Heart right ventricle (tissue), 16 donors: ENCODE data around the gene NAPB. TPM values are rescaled to one million over a fixed set of nuclear protein-coding genes. Genes with fewer than 3 reads are reported as not detected.

Experiments
- ATAC-seq, 8 donors: fragments of 200-7000 bp; cut with Tn5 transposase; one replicate each; pipeline ENCODE4 v1.9.1; 2020; ENCODE audit warnings: mild to moderate bottlenecking in 8 of 8, moderate library complexity in 8 of 8, moderate number of reproducible peaks in 1 of 8
- DNase-seq, 2 donors: peaks; one replicate each; pipeline ENCODE4 v3.0.0-alpha.2; 2020
- H3K27ac ChIP-seq, 10 donors: fragments of 200-600 bp; sonication (generic) in 2 of 10; one replicate each; pipeline versions ENCODE4 v1.5.0 to v1.8.0; 2020 to 2022; ENCODE audit warnings: mild to moderate bottlenecking in 3 of 10
- H3K27me3 ChIP-seq, 7 donors: fragments of 200-600 bp; one replicate each; pipeline ENCODE4 v1.8.0; 2021 to 2022; ENCODE audit warnings: mild to moderate bottlenecking in 2 of 7
- H3K36me3 ChIP-seq, 9 donors: fragments of 200-600 bp; sonication (generic) in 1 of 9; one replicate each; pipeline versions ENCODE4 v1.5.0 to v1.8.0; 2020 to 2022; ENCODE audit warnings: mild to moderate bottlenecking in 2 of 9
- H3K4me1 ChIP-seq, 9 donors: fragments of 200-600 bp; sonication (generic) in 1 of 9; one replicate each; pipeline versions ENCODE4 v1.5.0 to v1.8.0; 2020 to 2022; ENCODE audit warnings: mild to moderate bottlenecking in 4 of 9
- H3K4me3 ChIP-seq, 10 donors: fragments of 200-600 bp; sonication (generic) in 2 of 10; one replicate each; pipeline versions ENCODE4 v1.5.0 to v1.8.0; 2020 to 2022; ENCODE audit warnings: mild to moderate bottlenecking in 7 of 10, moderate library complexity in 2 of 10
- H3K9me3 ChIP-seq, 11 donors: fragments of 200-600 bp in 10 of 11; sonication (generic) in 2 of 11; one replicate each; pipeline versions ENCODE4 v1.5.0 to v1.8.0; 2013 to 2022; ENCODE audit warnings: mild to moderate bottlenecking in 2 of 11, control low read depth in 1 of 11, moderate library complexity in 1 of 11
- CTCF ChIP-seq, 9 donors: fragments of 200-600 bp; sonication (generic) in 2 of 9; IDR thresholded peaks; one replicate each; pipeline versions ENCODE4 v1.5.0 to v1.8.0; 2021 to 2022; ENCODE audit warnings: antibody characterized with exemption in 9 of 9, mild to moderate bottlenecking in 5 of 9, moderate library complexity in 1 of 9
- WGBS, 2 donors: extraction: QIAGEN DNeasy Blood & Tissue Kit; methylation state at CpG; one replicate each; pipeline ENCODE4 v1.1.7; 2013; ENCODE audit warnings: inconsistent platforms in 1 of 2; 5-methylcytosine and 5-hydroxymethylcytosine counted together
- intact Hi-C, 10 donors: fragments of 100-400 bp; cut with DNase I; formaldehyde crosslinking; loops; one replicate each; pipeline versions ENCODE4 v1.11.1 to v1.14.2; 2022
- polyA plus RNA-seq, 2 donors: library from polyadenylated mRNA; stranded (reverse); fragments of 200-250 nt; gene quantifications; one replicate each; pipeline ENCODE4 v1.2.3, GENCODE V29; 2013
- total RNA-seq, 10 donors: library from RNA; stranded (reverse); fragmentation: NEBNext Ultra II Directional in 3 of 10; extraction: Animal tissue kit (Norgen Biotek cat#: 25700) in 3 of 10; gene quantifications; one replicate each; pipeline versions ENCODE4 v1.2.1 to v1.2.4, GENCODE V29; 2021 to 2023
- donor health status: Arrhythmogenic right ventricular cardiomyopathy.
- donor health status: ischemic (EF 13 %, LVEDD 7.1; RV severe dilation, severe dysfunction).
- donor health status: healthy with polysubstance abuse.
- donor health status: DM: no; HTN: yes; CAD: no.
- donor health status: DM: no; HTN: no; CAD: no.
- donor health status: ischemic (EF 25% LVEDD 6.9; RV normal size, moderate dysfunction).
- donor health status: ischemic (EF 25% LVEDD 5.7; RV mildly dilated, moderate dysfunction).
- donor health status: healthy.
- donor health status: DM: yes; HTN: yes; CAD: no.
- donor health status: Ischemic cardiomyopathy.
- donor health status: ischemic (EF 35%, LVEDD 5.7; RV mildly dilated, moderate dysfunction).
- donor health status: nonischemic (EF 11% LVEDD 7.7; RV severe dilation, severe dysfunction).
- donor health status: DM: yes; HTN: yes; CAD: no.
- donor health status: PGD.
- donor health status: ischemic (EF 29% LVEDD 5.4; RV normal size, mild dysfunction).
- donor health status: nonischemic (EF 23%, LVEDD 6.1; RV moderate dilation, normal function).

NAPB gene
- total and polyA plus RNA-seq, 12 donors = 2.1 to 7.2 (median 5.9) TPM

GRCh38 chr20:23456873-23457272, 35.6 kb upstream of the NAPB start:
- TF ChIP-seq CTCF (IDR thresholded peaks at IDR 0.05) = no peak
- intact Hi-C loops = no loop called here
- ATAC-seq = no peak
- Histone ChIP-seq H3K4me3 (no peak overlapping the region), H3K27ac (peak overlapping the region in 1 of 10 donors; percentile 13), H3K27me3 (peaks cover 0 to 38% (median 16%) of the 10 kb centered on the region in 7 donors), H3K36me3 (no peaks in the 10 kb centered on the region), H3K9me3 (peaks cover 0 to 3% (median 0%) of the 10 kb centered on the region in 11 donors), H3K4me1 (no peaks in the 10 kb centered on the region)
- DNase-seq = no peak
- WGBS, 2 donors = 85% methylated on average over 7 of the region's 7 CpGs

DNA sequence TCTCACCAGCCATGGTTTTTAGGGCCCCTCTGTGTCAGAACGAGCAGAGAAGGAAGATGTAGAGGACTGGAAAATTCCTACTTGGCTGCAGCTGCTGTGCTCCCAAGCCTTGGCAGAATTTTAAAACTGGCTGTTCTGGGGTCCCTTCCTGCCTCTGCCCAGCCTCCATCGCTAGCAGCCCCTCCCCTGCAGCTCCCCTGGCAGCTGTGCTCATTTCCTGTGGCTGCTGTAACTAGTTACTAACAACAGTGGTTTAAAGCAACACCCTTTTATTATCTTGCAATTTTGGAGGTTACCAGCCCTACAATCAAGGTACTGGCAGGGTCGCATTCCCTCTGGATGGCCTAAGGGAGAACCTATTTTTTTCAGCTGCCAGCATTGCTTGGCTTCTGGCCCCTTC, 35.1 kb upstream of the NAPB start:
- no peaks in the 10 kb centered on the region for H3K36me3 ChIP-seq
- H3K27ac ChIP-seq = peak overlapping the region in 1 of 10 donors; percentile 13
- H3K9me3 ChIP-seq = peaks cover 0 to 3% (median 0%) of the 10 kb centered on the region in 11 donors
- no peak for TF ChIP-seq CTCF (IDR thresholded peaks at IDR 0.05)
- ATAC-seq (no peak), DNase-seq (no peak)
- H3K4me3 ChIP-seq = no peak overlapping the region
- intact Hi-C loops = no loop called here
- WGBS, 2 donors = 52 to 53% methylated on average over 3 of the region's 3 CpGs
- no peaks in the 10 kb centered on the region for H3K4me1 ChIP-seq
- H3K27me3 ChIP-seq = peaks cover 0 to 40% (median 16%) of the 10 kb centered on the region in 7 donors

DNA sequence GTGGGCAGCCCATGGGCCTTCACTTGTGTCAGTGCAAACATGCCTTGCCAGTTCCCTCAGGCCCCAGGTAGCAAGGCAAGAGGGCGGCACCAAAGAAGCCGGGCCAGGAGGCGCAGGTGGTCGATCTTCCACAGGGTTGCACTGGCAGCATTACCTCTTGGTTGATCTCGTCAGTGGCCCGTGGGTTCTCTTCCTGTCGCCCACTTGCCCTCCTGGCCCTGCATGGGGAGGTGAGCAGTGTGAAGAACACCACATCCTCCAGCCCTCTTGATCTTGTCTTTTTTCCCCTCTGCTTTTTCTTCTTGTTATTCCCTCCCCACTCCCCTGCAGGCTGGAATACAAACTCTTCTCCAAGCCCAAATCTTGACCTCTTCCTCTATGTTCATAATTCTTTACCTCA, 34.4 kb upstream of the NAPB start:
- TF ChIP-seq CTCF (IDR thresholded peaks at IDR 0.05) = no peak
- no peak overlapping the region for H3K4me3 ChIP-seq
- H3K27ac ChIP-seq = peak overlapping the region in 1 of 10 donors; percentile 13
- DNase-seq (no peak), ATAC-seq (no peak)
- H3K27me3 ChIP-seq = peaks cover 0 to 40% (median 16%) of the 10 kb centered on the region in 7 donors
- WGBS, 2 donors = 90 to 92% methylated on average over 7 of the region's 7 CpGs
- H3K9me3 ChIP-seq = peaks cover 0 to 3% (median 0%) of the 10 kb centered on the region in 11 donors
- H3K36me3 ChIP-seq = no peaks in the 10 kb centered on the region
- intact Hi-C loops = no loop called here
- no peaks in the 10 kb centered on the region for H3K4me1 ChIP-seq

- Histone ChIP-seq H3K27ac (no peak overlapping the region), H3K36me3 (no peaks in the 10 kb centered on the region), H3K4me3 (no peak overlapping the region), H3K4me1 (no peaks in the 10 kb centered on the region), H3K27me3 (peaks cover 0 to 40% (median 16%) of the 10 kb centered on the region in 7 donors), H3K9me3 (peaks cover 0 to 3% (median 0%) of the 10 kb centered on the region in 11 donors)
- DNase-seq (no peak), ATAC-seq (no peak)
- no peak for TF ChIP-seq CTCF (IDR thresholded peaks at IDR 0.05)
- intact Hi-C loops = no loop called here
- 87 to 90% methylated on average over 1 of the region's 1 CpG for WGBS, 2 donors
These were observed 33.5 kb upstream of the NAPB start for GRCh38 chr20:23454816-23455215.
